ENCODE results near the gene CEP170B.
A peak's percentile ranks its signal among the peaks of the same experiment; 100 is the strongest.
"Not testable (repeated sequence)": the region's sequence is repeated elsewhere in the genome, so short reads cannot be mapped to it uniquely, and the experiment has no call there.

Gene CEP170B

GRCh38 chr14:104888489-104889374 is 23.7 kb downstream of the CEP170B start:
- DNase-seq (ENCODE audit: insufficient read length, low spot score) (no peak), FAIRE-seq (no peak)

- FAIRE-seq, result no peak
Measured at GRCh38 chr14:104889375-104889757, 24.3 kb downstream of the CEP170B start.

GRCh38 chr14:104890292-104890691 is 25.2 kb downstream of the CEP170B start:
- peak; percentile 80 for FAIRE-seq
- DNase-seq (ENCODE audit: insufficient read length, low spot score), result not testable (repeated sequence)

More at GRCh38 chr14:104889375-104889757, 24.3 kb downstream of the CEP170B start:
- no peak for DNase-seq (ENCODE audit: insufficient read length, low spot score)

GRCh38 chr14:104891121-104891551 is 26.1 kb downstream of the CEP170B start:
- no peak for FAIRE-seq

GRCh38 chr14:104891664-104892530 is 26.8 kb downstream of the CEP170B start:
- no peak for FAIRE-seq
- DNase-seq (ENCODE audit: insufficient read length, low spot score), result no peak

More at GRCh38 chr14:104891121-104891551, 26.1 kb downstream of the CEP170B start:
- no peak for DNase-seq (ENCODE audit: insufficient read length, low spot score)

- FAIRE-seq, result no peak
- DNase-seq (ENCODE audit: insufficient read length, low spot score), result no peak
Measured at GRCh38 chr14:104892531-104893434, 27.7 kb downstream of the CEP170B start.

GRCh38 chr14:104893435-104894207 is 28.6 kb downstream of the CEP170B start:
- no peak for DNase-seq (ENCODE audit: insufficient read length, low spot score)
- no peak for FAIRE-seq

- DNase-seq (ENCODE audit: insufficient read length, low spot score) (no peak), FAIRE-seq (no peak)
Measured at GRCh38 chr14:104894331-104895206, 29.5 kb downstream of the CEP170B start.

GRCh38 chr14:104895207-104895785 is 30.2 kb downstream of the CEP170B start:
- DNase-seq (ENCODE audit: insufficient read length, low spot score) (no peak), FAIRE-seq (no peak)

- FAIRE-seq, result no peak
Measured at GRCh38 chr14:104895786-104896661, 31.0 kb downstream of the CEP170B start.

GRCh38 chr14:104897330-104898194 is 32.5 kb downstream of the CEP170B start:
- FAIRE-seq (no peak), DNase-seq (ENCODE audit: insufficient read length, low spot score) (no peak)

More at GRCh38 chr14:104895786-104896661, 31.0 kb downstream of the CEP170B start:
- no peak for DNase-seq (ENCODE audit: insufficient read length, low spot score)

- no peak for DNase-seq (ENCODE audit: insufficient read length, low spot score)
- FAIRE-seq, result no peak
Measured at GRCh38 chr14:104898195-104898558, 33.1 kb downstream of the CEP170B start.

GRCh38 chr14:104898870-104899510 is 33.9 kb downstream of the CEP170B start:
- DNase-seq (ENCODE audit: insufficient read length, low spot score), result no peak
- FAIRE-seq, result no peak

GRCh38 chr14:104899781-104900180 is 34.7 kb downstream of the CEP170B start:
- DNase-seq (ENCODE audit: insufficient read length, low spot score) (no peak), FAIRE-seq (no peak)

GRCh38 chr14:104900639-104901512 is 35.8 kb downstream of the CEP170B start:
- no peak for FAIRE-seq

More at GRCh38 chr14:104900639-104901512, 35.8 kb downstream of the CEP170B start:
- no peak for DNase-seq (ENCODE audit: insufficient read length, low spot score)

All from HTR-8/SVneo (cell line).